Endothelial cell of umbilical vein (primary cell): ENCODE measurements around the gene EDC3. TPM values are rescaled to one million over a fixed set of nuclear protein-coding genes. Genes with fewer than 3 reads are reported as not detected.

Experiments used
- BruUV-seq: library from RNA; stranded (reverse); fragments of 400-500 nt; replicated peaks from 2 replicates; lab custom pipeline; 2021; lab: Mats Ljungman, UMichigan
- CTCF ChIA-PET: fragments of 300-600, 350-600 bp; sonication (Branson Sonifier 250); formaldehyde crosslinking; loops from one replicate; lab custom pipeline; 2021; ENCODE audit warnings: antibody characterized with exemption, inconsistent platforms; lab: Charles Lee
- POLR2A ChIA-PET: fragments of 300-600, 350-600 bp; sonication (Branson Sonifier 250); formaldehyde crosslinking; loops from one replicate; lab custom pipeline; 2021; ENCODE audit warnings: antibody characterized with exemption, inconsistent platforms; lab: Charles Lee
- DNase-seq: peaks from one replicate; pipeline ENCODE4 v3.0.0-alpha.2; 2011; ENCODE audit warnings: low read depth, low spot score
- FAIRE-seq: peaks from 2 replicates; lab custom pipeline; 2011; peaks lifted over from hg19 to GRCh38; lab: Jason Lieb, UNC
- H2AFZ ChIP-seq: 2 replicates; pipeline ENCODE4 v1.6.0; 2012; ENCODE audit warnings: low read depth, low read length, control low read depth, inconsistent platforms
- H3K27ac ChIP-seq: 2 replicates; pipeline ENCODE4 v1.5.1; 2011; ENCODE audit warnings: low read depth, mild to moderate bottlenecking, control low read depth, low read length, moderate library complexity; ENCODE audit not compliant: insufficient read depth
- H3K27me3 ChIP-seq, 2 experiments: 2 replicates each; pipeline versions ENCODE4 v1.6.0 to v1.6.1; 2011; ENCODE audit warnings: low read length in 2 of 2, mixed read lengths in 1 of 2; ENCODE audit not compliant: control insufficient read depth in 2 of 2, insufficient read depth in 2 of 2
- H3K36me3 ChIP-seq, 2 experiments: 2 replicates in 1 of 2; 3 replicates in 1 of 2; pipeline ENCODE4 v1.5.1; 2011; ENCODE audit warnings: low read length in 2 of 2, mild to moderate bottlenecking in 1 of 2, moderate library complexity in 1 of 2; ENCODE audit not compliant: control insufficient read depth in 2 of 2, insufficient read depth in 2 of 2; ENCODE audit errors: extremely low read depth in 1 of 2
- H3K4me1 ChIP-seq: 3 replicates; pipeline ENCODE4 v1.5.1; 2011; ENCODE audit warnings: mild to moderate bottlenecking, low read length; ENCODE audit not compliant: control insufficient read depth, insufficient read depth; ENCODE audit errors: extremely low read depth
- H3K4me2 ChIP-seq: 2 replicates; pipeline ENCODE4 v1.6.1; 2011; ENCODE audit warnings: low read length, control low read depth, mixed read lengths; ENCODE audit not compliant: insufficient read depth
- H3K4me3 ChIP-seq, 3 experiments: fragments of 200-600 bp in 1 of 3; sonication (generic), shearing (Covaris generic) in 1 of 3; replicated peaks in 1 of 3; 2 replicates each; pipeline ENCODE4 v1.5.1; 2011 to 2016; ENCODE audit warnings: control low read depth in 3 of 3, low read length in 3 of 3, mild to moderate bottlenecking in 2 of 3, inconsistent platforms in 1 of 3, low read depth in 1 of 3, moderate library complexity in 1 of 3; ENCODE audit not compliant: insufficient read depth in 1 of 3
- H3K79me2 ChIP-seq: 2 replicates; pipeline ENCODE4 v1.6.0; 2012; ENCODE audit warnings: low read length, inconsistent platforms; ENCODE audit not compliant: control insufficient read depth, insufficient read depth
- H3K9ac ChIP-seq: replicated peaks from 2 replicates; pipeline ENCODE3; 2011; ENCODE audit warnings: low read length, control low read depth; ENCODE audit not compliant: insufficient read depth; ENCODE audit errors: extremely low read depth
- H3K9me1 ChIP-seq: replicated peaks from 3 replicates; pipeline ENCODE4 v1.6.0; 2011; ENCODE audit warnings: mild to moderate bottlenecking, low read length; ENCODE audit not compliant: control insufficient read depth, insufficient read depth; ENCODE audit errors: extremely low read depth
- H3K9me3 ChIP-seq: replicated peaks from 2 replicates; pipeline ENCODE4 v1.5.1; 2012; ENCODE audit warnings: low read length, inconsistent platforms; ENCODE audit not compliant: control insufficient read depth, insufficient read depth
- H4K20me1 ChIP-seq: replicated peaks from 2 replicates; pipeline ENCODE3; 2011; ENCODE audit warnings: mild to moderate bottlenecking, low read length; ENCODE audit not compliant: control insufficient read depth, insufficient read depth; ENCODE audit errors: extremely low read depth
- CTCF ChIP-seq, 2 donors: IDR thresholded peaks; 1 replicate in 1 of 2; 2 replicates in 1 of 2; pipeline ENCODE4 v1.5.1; 2011; ENCODE audit warnings: low read length in 2 of 2, mild to moderate bottlenecking in 2 of 2, moderate library complexity in 2 of 2, control low read depth in 1 of 2, inconsistent platforms in 1 of 2, low read depth in 1 of 2; ENCODE audit not compliant: insufficient read depth in 1 of 2; ENCODE audit errors: extremely low read depth in 1 of 2
- EZH2 ChIP-seq: IDR thresholded peaks from 2 replicates; pipeline ENCODE4 v1.6.1; 2012; ENCODE audit warnings: borderline replicate concordance, low read depth, mild to moderate bottlenecking, moderate library complexity, low read length, inconsistent platforms; ENCODE audit not compliant: severe bottlenecking
- FOS ChIP-seq: IDR thresholded peaks from 2 replicates; pipeline ENCODE4 v1.6.1; 2011; ENCODE audit warnings: mild to moderate bottlenecking, low read length, moderate library complexity, borderline replicate concordance; ENCODE audit not compliant: insufficient read depth
- GATA2 ChIP-seq: IDR thresholded peaks from 2 replicates; pipeline ENCODE4 v1.7.0; 2011; ENCODE audit warnings: low read depth, mild to moderate bottlenecking, moderate library complexity, mixed read lengths, low read length; ENCODE audit not compliant: insufficient read length, insufficient read depth
- JUN ChIP-seq: IDR thresholded peaks from 2 replicates; pipeline ENCODE4 v1.6.1; 2011; ENCODE audit warnings: borderline replicate concordance, low read depth; ENCODE audit not compliant: insufficient read length, insufficient read depth
- MAX ChIP-seq: IDR thresholded peaks from 2 replicates; pipeline ENCODE4 v1.6.1; 2011; ENCODE audit not compliant: insufficient read depth, insufficient read length
- MYC ChIP-seq: IDR thresholded peaks from one replicate; pipeline ENCODE4 v1.6.1; 2011; ENCODE audit warnings: mild to moderate bottlenecking, low read depth, low read length
- POLR2A ChIP-seq: IDR thresholded peaks from 2 replicates; pipeline ENCODE4 v1.6.1; 2012; ENCODE audit warnings: low read depth, mild to moderate bottlenecking, control low read depth, low read length
- POLR2AphosphoS5 ChIP-seq: IDR thresholded peaks from 2 replicates; pipeline ENCODE4 v1.6.1; 2012; ENCODE audit warnings: low read depth, mild to moderate bottlenecking, control low read depth, low read length, moderate library complexity; ENCODE audit not compliant: insufficient read depth
- dilution Hi-C: fragments of 300-500 bp; cut with MboI; formaldehyde crosslinking; loops from one replicate; pipeline ENCODE4 v1.15.0; 2019; ENCODE audit warnings: low sequenced_read_pairs; ENCODE audit not compliant: extremely low pct_ligation_motif_present
- intact Hi-C: fragments of 100-400 bp; cut with micrococcal nuclease; formaldehyde crosslinking; loops from one replicate; pipeline ENCODE4 v1.10.0; 2022
- polyA plus RNA-seq, 4 experiments: library from polyadenylated mRNA; depleted of rRNA in 3 of 4; stranded (reverse) in 3 of 4; unstranded in 1 of 4; fragments of >200 nt; gene quantifications; 2 replicates each; pipeline versions ENCODE4 v1.2.1 to v1.2.3, GENCODE V29; 2011 to 2012; ENCODE audit warnings: missing spikeins in 1 of 4
- total RNA-seq: library from RNA; stranded (reverse); gene quantifications from 2 replicates; pipeline ENCODE4 v1.2.3, GENCODE V29; 2021

Gene EDC3
- total and polyA plus RNA-seq, 2 donors (not counting 3 experiments of a cell fraction or from before 2014, with no cell fraction given) = 55.9 to 56.5 TPM

DNA sequence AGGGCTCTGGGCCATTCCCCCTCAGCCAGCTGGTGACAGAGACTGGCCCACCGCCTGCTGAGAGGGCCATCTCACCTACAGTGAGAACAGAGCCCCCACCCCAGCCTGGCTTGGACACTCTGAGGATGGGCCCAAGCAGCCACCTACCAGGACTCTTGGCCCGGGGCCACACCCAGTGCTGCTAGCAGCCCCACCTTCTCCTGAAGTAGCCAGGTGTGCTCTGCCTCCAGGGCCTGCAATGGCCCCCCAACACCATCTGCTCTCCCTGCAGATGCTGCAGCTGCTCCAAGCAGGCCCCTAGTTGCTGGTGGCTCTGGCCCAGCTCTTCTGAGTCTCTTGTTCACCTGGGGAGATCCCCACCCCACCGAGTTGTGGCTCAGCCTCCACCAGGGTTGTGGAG lies 87.0 kb downstream of the EDC3 start:
- H3K4me2 ChIP-seq = no peak overlapping the region
- no peak overlapping the region for H3K9ac ChIP-seq
- H3K79me2 ChIP-seq = no peaks in the 10 kb centered on the region
- intact Hi-C loops = no loop called here
- no peaks in the 10 kb centered on the region for H3K27me3 ChIP-seq
- no peaks in the 10 kb centered on the region for H3K36me3 ChIP-seq
- dilution Hi-C loops = no loop called here
- no peaks in the 10 kb centered on the region for H3K9me3 ChIP-seq
- CTCF ChIA-PET = interaction anchor here (1.0 to 1.4 kb wide), 2 partner anchors 13 to 19 kb away, joined by 5 to 6 read pairs; no protein-coding TSS in a partner anchor
- DNase-seq (no peak), FAIRE-seq (no peak)
- no peak overlapping the region for H3K4me3 ChIP-seq
- H4K20me1 ChIP-seq = no peaks in the 10 kb centered on the region
- no peak overlapping the region for H3K27ac ChIP-seq
- H3K9me1 ChIP-seq = no peaks in the 10 kb centered on the region
- BruUV-seq = no TSS peak
- POLR2A ChIA-PET = no interaction called here
- no peak overlapping the region for H2AFZ ChIP-seq
- H3K4me1 ChIP-seq = no peaks in the 10 kb centered on the region
- no peak for TF ChIP-seq POLR2AphosphoS5
- no peak for TF ChIP-seq POLR2A
- TF ChIP-seq JUN = no peak
- TF ChIP-seq CTCF (IDR thresholded peaks at IDR 0.05; ENCODE audit: extremely low read depth in 1 of 2, insufficient read depth in 1 of 2, low read depth in 1 of 2, low read length in 2 of 2) = no peak

DNA sequence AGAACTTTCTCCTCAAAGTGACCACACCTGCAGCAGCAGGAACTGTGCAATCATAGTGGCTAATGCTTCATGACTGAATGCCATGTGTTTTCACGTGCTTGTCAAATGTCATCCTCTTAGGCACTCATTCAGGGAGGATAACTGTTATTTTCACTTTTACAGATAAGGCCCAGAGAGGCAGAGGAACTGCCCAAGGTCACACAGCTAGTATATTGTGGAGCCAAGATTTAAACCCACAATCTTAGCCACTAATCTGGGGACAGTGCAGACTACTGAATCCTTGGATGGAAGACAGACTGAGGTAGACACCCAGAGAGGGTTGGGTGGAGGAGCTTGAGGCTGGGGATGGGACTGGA lies 90.1 kb downstream of the EDC3 start:
- no peak for DNase-seq
- H3K79me2 ChIP-seq = no peaks in the 10 kb centered on the region
- no peak overlapping the region for H3K9ac ChIP-seq
- no peaks in the 10 kb centered on the region for H3K36me3 ChIP-seq
- H3K9me3 ChIP-seq = no peaks in the 10 kb centered on the region
- no peak overlapping the region for H2AFZ ChIP-seq
- dilution Hi-C loops (no loop called here), intact Hi-C loops (no loop called here)
- no TSS peak for BruUV-seq
- no peak overlapping the region for H3K4me3 ChIP-seq
- FAIRE-seq = no peak
- H4K20me1 ChIP-seq = no peaks in the 10 kb centered on the region
- ChIA-PET POLR2A (no interaction called here), CTCF (no interaction called here)
- TF ChIP-seq POLR2AphosphoS5 (no peak), JUN (no peak), GATA2 (no peak), MYC (no peak), CTCF (IDR thresholded peaks at IDR 0.05; ENCODE audit: extremely low read depth in 1 of 2, insufficient read depth in 1 of 2, low read depth in 1 of 2, low read length in 2 of 2) (no peak), FOS (no peak), EZH2 (no peak), MAX (no peak), POLR2A (no peak)
- H3K27ac ChIP-seq = no peak overlapping the region
- H3K27me3 ChIP-seq = no peaks in the 10 kb centered on the region
- H3K9me1 ChIP-seq = no peaks in the 10 kb centered on the region
- H3K4me2 ChIP-seq = no peak overlapping the region
- H3K4me1 ChIP-seq = no peaks in the 10 kb centered on the region
